GM12875 (cell line): Measurements from ENCODE around the gene UBA52.
A peak's percentile ranks its signal among the peaks of the same experiment; 100 is the strongest.
"Not testable (repeated sequence)": the region's sequence is repeated elsewhere in the genome, so short reads cannot be mapped to it uniquely, and the experiment has no call there.

Experiments
- H3K4me3 ChIP-seq: one replicate; pipeline ENCODE4 v1.5.1; 2011; ENCODE audit warnings: low read depth, low read length, control low read depth
- TF ChIP-seq, protein P1 (sequence below): IDR thresholded peaks from 2 replicates; pipeline ENCODE4 v1.5.1; 2011; ENCODE audit warnings: low read depth, mild to moderate bottlenecking, control low read depth, inconsistent platforms, low read length, moderate library complexity, borderline replicate concordance; ENCODE audit not compliant: insufficient read depth

UBA52 gene

DNA sequence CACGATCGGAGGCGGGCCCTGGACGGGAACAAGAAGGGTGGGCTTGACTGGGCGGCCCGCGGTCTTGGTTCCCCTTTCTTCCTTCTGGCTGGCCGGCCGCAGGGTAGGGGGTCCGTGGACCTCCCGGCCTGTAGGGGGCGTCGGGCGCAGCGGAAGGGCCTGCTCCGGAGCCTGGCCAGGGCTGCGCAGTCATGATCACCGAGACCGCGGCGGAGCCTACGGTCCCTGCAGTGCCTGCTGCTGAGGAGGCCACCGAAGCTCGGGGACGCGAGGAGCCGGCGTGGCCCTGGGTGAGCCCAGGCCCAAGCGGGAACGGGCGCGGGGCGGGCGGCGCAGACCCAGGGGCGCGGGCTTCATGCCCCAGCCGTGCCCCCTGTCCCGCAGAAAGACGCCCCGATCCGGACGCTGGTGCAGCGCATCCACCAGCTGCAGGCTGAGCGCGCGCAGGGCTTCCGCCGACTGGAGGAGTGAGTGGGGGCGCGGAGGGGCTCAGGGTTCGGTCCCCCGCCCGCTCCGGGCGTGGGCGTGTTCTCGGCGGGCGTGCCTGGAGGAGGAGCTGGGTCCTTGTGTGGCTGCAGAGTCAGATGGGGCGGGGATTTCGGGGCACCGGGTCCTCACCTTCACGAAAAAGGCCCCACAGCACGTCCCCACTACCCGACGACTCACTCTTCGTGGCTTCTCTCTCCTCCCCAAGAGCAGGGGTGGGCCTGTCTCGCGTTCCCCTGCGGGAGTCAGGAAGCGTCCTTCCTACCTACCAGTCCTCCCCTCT is 17.1 kb downstream of the UBA52 start, which contains the start of gene REX1BD:
Gene REX1BD (plus strand): TSS at position 188 of the 769 bp plus-strand sequence. CDS start 4 bp downstream, at position 192.
- TF ChIP-seq, protein P1, sequence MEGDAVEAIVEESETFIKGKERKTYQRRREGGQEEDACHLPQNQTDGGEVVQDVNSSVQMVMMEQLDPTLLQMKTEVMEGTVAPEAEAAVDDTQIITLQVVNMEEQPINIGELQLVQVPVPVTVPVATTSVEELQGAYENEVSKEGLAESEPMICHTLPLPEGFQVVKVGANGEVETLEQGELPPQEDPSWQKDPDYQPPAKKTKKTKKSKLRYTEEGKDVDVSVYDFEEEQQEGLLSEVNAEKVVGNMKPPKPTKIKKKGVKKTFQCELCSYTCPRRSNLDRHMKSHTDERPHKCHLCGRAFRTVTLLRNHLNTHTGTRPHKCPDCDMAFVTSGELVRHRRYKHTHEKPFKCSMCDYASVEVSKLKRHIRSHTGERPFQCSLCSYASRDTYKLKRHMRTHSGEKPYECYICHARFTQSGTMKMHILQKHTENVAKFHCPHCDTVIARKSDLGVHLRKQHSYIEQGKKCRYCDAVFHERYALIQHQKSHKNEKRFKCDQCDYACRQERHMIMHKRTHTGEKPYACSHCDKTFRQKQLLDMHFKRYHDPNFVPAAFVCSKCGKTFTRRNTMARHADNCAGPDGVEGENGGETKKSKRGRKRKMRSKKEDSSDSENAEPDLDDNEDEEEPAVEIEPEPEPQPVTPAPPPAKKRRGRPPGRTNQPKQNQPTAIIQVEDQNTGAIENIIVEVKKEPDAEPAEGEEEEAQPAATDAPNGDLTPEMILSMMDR, result peak; percentile 90
- H3K4me3 ChIP-seq, result peak within 1 kb of the TSS; percentile 91

GRCh38 chr19:18589380-18590272 is 18.0 kb downstream of the UBA52 start:
- TF ChIP-seq, protein P1, result 0 out of 2 replicates have a peak, but pooled peaks have one; percentile 17
- peak overlapping the region; percentile 91 for H3K4me3 ChIP-seq

- TF ChIP-seq, protein P1, result peak; percentile 14; the same call in 1 of the 2 replicates
- no peak overlapping the region for H3K4me3 ChIP-seq
Measured at GRCh38 chr19:18590273-18591272, 18.9 kb downstream of the UBA52 start.

DNA sequence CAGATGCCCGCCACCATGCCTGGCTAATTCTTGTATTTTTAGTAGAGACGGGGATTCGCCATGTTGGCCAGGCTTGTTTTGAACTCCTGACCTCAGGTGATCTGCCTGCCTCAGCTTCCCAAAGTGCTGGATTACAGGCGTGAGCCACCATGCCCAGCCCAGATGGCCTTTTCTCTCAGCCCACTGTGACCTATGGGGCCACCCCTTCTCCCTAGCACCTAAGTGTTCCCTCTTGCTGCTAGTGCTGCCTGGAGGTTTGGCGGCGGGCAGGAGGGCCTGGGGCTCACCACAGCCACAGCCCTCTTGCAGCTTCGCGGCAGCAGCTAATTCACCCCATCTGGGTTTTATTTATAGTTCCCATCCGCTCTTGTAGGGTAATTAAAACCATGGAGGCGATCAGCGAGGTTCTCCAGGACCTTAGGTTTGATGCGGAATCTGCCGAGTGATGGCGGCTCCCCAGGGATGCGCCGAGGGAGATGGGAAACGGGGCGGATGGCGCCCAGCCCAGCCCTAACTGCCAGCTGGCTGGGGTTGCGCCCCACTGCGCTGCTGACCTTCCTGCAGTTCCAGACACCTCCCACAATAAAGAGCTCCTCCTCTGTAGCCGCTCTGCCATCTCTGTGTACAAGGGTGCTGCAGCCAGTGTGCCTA is 20.2 kb downstream of the UBA52 start:
- no peak overlapping the region for H3K4me3 ChIP-seq
- TF ChIP-seq, protein P1, result no peak

DNA sequence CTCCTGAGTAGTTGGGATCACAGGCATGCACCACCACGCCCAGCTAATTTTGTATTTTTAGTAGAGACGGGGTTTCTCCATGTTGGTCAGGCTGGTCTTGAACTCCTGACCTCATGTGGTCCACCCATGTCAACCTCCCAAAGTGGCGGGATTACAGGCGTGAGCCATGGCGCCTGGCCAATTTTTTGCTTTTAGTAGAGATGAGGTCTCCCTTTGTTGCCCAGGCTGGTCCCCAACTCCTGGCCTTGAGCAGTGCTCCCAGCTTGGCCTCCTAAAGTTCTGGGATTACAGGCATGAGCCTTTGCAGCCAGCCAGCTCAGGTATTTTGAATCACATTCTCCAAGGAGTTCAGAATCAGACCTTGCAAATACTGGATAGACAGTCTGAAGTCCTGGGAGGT is 21.1 kb downstream of the UBA52 start:
- H3K4me3 ChIP-seq, result not testable (repeated sequence)

DNA sequence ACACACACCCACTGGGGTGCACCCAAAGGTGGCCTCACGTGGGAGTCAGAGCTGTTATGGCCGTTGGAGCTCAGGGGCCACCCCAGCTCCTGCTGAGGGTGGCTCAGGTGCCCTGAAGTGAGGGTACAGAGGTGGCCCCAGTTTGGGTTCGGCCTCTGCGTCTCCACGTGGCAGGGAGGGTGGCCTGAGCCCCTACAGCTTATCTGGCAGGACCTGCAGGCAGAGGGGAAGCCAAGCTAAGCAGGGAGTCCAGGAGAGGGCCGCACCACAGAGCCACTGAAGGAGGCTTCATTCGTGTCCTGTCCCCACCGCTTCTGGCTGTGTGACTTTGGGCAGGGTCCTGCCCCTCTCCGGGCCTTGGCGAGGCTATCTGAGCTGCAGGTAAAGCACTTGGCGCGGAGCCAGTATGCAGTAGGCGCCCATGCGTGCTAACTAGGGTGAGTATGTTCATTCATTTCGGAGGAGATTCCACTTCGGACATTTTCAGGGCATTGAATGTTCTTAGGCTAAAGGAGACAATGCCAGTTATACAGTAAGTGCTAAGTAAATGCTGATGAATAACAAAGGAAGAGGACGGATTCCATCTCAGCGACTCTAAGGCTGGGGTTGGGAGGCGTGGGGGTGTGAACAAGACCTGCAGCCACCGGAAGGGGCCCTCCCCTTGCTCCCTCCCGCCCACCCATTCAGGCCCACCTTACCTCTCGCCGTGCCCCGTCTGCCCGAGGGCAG is 21.9 kb downstream of the UBA52 start:
- TF ChIP-seq, protein P1, result no peak
- no peak overlapping the region for H3K4me3 ChIP-seq
